Measurements from ENCODE around the gene FGF4.

Gene FGF4

DNA sequence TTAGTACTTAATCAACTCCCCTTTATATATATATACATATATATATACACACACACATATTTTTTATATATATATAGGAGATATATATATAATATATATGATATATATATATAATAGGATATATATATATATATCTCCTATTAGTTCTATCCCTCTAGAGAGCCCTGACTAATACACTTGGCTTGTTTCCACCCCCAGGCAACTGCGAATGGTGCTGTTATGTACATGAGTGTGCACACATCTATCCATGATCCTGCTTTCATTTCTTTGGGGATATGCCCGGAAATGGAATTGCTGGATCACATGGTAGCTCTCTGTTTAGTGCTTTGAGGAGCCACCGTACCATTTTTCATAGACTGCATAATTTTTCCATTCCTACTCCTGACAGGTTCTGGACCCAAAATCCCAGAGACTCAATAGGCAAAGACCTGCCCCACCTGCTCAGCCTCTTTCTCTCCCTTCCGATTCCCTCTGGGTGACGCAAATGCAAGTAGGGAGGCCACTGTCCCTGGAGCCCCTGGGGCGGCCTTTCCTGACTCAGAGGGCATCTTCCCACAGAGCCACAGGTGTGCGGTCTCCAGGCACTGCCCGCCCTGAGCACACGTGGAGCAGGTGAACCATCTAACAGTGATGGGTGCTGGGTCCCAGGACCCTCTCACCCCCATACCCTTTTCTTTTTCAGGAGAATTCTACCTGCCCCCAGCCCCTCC, 32.1 kb upstream of the FGF4 start:
- no peak for DNase-seq

DNA sequence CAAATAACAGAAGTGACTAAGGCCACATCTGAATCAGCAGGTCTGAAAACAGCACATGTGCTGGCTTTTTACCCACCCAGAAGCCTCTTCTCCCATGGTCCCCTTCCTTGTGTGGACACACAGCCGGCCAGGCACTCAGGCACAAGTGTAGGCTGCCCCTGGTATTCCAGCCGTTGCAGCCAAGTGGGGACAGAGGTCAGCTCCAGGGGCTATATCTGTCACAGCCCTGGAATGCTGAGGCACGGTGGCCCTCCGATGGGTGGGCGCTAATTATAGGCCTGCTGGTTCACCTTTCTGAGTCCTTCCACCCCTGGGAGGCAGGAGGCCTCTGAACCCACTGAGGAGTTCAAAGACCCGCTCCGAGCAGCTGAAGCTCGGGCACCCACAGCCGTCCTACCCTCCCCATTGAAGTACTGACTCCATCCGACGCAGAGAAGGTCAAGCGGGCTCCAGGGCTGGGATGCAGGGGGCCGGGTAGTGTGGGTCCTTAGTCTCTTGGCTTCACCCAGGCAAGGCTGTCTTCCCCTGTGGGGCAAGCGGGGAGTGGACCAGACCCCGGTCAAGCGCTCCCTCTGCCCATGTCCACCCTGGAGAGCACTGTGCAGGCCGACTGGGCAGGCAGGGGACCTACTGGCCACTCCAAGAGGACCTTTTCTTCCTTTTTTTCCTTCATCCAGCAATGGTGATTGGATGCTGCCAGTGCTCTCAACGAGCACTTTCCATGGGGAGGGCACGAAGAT, 29.8 kb upstream of the FGF4 start:
- DNase-seq: no peak

DNA sequence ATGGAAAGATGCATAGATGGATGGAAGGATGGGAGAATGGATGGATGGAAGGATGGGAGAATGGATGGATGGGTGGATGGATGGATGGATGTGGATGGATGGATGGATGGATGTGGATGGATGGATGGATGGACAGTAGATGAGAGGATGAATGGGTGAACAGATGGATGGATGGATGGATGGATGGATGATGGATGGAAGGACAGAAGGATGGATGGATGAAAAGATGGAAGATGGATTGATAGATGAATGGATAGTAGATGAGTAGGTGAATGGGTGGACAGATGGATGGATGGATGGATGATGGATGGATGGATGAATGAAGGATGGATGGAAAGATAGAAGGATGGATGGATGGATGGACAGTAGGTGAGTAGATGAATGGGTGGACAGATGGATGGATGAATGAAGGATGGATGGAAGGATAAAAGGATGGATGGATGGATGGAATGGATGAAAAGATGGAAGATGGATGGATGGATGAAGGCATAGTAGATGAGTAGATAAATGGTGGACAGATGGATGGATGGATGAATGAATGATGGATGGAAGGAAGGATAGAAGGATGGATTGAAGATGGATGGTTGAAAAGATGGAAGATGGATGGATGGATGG, 28.6 kb upstream of the FGF4 start:
- DNase-seq: no peak

DNA sequence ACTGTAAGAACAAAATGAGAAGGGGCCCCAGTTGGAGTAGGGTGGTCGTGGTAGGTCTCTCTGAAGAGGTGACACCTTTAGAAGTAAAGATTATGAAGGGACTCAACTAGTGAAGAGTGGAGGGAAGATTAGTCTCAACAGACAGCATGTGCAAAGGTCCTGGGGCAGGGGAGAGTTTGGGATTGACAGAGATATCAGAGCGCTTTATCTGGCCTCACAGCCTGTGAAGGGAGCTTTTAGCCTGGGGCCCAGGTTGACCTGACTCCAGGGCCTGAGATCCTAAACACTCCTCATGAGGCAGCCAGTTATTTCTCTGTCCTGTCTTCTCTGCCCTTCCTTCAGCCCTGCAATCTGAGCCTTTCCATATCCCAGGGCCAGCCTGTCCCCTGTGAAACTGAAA, 27.9 kb upstream of the FGF4 start:
- DNase-seq: no peak

DNA sequence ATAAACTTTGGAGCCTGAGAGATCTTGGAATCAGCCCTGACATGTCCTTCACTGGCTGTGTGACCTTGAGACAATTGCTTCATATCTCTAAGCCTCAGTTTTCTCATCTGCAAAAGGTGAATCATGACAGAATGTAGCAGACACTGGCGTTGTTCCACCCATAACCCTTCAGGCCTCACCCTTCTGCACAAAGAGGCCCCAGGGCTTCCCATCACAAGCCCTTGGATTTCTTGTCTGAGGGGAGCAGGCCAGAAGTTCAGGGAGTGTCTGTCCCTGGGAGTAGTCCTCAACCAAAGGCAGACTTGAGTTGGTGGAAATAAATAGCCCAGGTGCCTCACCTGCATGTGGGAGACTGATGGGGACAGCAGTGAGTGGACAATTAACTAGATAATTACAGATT, 27.4 kb upstream of the FGF4 start:
- no peak for DNase-seq

DNA sequence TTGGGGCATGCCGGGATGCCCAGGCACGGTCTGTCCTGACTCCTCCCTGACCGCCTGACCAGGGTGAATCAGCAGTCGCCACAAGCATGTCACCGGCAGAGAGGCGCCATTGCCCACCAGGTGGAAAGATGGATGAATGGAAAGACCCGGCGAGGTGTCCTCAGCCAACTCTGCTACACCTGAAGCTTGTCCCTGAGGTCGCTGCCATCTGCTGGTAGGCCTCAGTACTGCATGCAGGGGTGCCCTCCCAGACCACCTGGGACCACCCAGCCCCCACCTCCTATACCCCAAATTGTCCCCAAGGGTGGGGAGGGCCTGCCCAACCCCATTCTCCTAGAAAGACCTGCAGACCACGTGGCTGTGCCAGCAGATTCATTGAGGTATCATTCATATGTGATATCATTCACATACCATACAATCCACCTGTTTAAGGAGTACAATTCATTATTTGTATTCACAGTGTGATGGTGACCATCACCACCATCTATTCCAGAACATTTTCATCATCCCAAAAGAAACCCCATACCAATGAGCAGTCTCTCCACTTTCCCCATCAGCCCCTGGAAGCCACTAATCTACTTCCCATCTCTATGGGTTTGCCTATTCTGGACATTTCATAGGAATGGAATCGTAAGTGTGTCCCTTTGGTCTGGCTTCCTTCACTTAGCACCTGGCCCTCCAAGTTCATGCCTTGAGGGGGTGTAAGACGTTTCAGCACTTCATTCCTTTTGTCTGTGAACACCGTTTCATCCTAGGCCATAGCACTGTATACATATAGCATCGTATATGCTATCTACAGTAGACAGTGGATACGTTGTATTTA, 26.6 kb upstream of the FGF4 start:
- DNase-seq: no peak

DNA sequence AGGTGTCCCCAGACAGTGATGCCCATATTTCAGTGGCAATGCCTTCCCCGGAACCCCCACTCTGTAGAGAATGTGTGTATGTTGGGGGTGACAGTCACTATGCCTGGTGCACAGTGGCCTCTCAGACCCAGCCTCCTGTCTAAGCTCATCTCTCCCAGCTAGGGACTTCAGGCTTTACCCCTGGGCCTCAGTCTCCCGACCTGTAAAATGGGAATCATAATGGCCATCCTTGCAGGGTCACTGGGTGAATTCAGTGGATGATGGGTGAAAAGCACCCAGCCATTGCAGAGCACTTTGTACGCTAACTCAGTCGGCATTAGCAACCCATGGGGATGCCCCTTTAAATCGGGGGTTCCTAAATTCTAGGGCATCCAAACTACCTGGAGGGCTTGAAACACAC, 25.1 kb upstream of the FGF4 start:
- no peak for DNase-seq

DNA sequence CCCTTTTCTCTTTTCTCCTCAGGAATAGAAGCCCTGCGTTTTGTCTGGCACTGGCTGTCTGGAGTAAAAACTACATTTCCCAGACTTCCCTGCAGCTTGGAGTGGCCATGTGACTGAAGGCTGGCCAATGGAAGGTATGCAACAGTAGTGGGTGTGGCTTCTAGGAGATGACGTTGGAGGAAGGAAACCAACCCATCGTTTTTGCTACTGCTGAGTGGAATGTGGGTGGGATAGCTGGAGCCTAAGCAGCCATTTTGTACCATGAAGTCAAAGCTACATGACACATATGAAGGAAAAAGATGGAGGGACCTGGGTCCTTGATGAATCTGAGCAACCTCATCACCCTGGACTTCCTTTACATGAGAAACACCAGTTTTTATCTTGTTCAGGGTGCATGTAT, 24.4 kb upstream of the FGF4 start:
- DNase-seq: no peak

DNA sequence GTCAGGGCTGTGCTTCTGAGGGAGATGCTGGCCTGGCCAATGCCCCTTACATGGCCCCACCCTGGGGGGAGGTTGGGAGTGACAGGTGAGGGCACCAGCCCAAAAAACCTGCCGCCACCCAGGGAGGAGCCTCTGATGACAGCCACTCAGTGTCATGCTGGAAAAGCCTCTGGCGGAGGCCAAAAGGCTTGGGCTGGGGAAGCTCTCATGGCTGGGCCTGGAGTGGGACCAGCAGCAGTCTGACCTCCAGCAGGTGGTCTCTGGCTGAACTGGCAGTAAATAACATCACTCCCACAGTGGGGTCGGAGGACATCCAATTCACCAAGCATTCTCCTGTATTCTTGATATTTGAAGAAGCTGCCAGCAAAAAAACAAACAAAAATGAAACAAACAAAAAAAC, 24.0 kb upstream of the FGF4 start:
- no peak for DNase-seq

DNA sequence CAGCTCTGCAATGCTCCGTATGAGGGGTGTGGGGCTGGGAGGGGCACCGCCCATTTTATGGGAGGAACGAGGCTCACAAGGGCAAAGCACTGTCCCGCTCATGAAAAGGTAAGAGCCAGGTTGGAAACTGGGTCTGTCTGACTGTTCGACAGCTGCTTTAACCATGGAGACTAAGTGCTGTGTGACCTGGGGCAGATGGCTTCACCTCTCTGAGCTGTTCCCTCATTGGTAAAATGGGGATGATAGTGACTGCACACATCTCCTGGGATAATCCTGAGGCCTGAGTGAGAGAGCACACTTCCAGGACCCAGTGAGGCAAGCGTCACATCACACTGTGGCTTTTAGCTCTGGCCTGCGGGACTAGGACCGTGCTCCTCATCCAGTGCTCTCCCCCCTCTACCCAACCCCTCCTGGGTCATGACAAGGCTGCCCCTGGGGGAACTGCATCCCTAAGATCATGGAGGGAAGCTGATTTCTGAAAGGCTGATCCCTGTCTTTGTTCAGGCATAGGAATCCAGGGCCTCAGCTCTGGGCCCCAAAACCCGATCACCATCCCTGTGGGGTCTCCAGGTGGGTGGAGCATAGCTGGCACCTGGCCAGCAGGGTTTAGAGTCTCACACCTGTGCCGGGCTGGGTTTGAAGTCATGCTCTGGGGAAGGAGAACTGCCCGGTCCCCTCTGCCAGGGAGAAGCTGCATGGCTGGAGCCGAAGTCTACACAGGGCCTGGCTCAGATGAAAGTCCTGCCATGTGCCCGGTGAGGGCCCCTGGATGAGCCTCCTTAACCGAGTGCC, 22.8 kb upstream of the FGF4 start:
- no peak for DNase-seq

DNA sequence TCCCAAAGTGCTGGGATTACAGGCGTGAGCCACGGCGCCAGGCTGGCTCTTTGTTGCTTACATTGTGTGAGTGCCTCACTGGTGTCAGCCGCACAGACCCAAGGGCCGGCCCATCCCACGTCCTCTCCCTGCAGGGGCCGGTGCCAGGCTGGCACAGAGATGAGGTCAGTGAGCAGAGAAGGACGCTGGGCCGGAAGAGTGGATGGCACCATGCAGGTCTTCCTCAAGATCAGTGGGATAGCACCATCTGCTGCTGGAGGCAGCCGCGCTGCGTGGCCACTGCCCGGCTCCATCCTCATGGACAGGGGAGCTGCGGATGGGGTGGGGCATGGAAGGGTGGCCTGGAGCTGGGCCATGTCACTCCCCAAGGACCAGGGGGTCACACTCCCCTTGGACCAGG, 22.0 kb upstream of the FGF4 start:
- DNase-seq: no peak

DNA sequence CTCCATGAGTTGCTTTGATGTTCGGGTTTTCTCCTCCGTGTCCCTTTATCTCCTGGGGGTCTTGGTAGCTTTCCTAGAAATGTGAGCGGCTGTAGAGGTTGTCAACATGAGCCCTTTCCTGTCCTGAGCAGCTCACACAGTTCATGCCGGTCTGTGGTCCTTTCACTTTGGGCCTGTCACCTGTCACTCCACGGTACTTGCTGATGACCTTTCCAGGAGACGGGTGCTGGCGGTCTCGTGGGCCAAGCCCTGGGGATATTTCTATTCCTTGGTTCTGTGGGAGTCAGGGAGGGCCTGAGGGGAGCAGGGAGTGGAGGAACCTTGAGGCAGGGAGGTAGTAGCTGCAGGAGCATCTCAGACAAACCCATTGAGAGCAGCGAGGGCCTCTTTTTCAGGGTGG, 20.9 kb upstream of the FGF4 start:
- DNase-seq: no peak

DNA sequence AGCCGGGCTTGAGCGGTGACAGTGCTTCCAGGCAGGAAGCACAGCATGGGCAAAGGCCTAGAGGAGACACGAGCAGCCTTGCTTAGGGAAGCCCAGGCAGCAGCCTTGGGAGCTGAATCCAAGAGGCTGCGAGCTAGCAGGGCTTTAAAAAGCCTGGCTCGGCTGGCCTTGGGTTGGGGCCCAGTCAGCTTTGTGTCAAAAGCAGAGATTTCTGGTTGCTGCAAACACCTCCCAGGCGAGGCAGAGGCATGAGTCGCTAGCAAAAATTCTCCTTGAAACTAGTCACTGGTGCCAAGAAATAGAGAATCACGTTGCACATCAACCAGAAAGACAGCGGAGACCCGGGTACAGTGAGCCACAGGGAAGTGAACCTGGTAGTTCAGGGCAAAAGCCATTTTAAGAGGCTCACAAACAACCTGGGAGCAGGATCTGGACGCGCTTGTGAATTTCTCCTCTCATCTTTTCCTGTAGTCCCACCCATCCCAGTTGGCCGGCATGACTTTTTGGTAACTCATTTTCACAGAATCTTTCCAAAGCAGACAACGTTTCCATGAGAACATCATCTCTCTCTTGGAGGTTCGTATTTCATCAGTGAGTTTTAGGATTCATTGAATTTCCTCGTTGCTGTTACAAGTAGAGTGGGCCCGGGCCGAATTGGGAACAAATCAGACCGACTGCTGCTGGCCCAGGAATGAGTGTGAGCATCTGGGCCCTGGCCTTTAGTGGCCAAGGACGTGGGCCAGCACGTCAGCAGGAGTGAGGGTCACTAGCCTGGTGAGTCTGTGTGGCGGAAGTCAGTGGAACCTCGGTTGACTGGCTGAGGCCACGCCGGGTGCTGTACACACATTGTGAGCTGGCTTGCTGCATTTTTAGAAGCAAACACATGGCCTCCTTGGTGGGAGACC, 16.4 kb upstream of the FGF4 start:
- no peak for DNase-seq

DNA sequence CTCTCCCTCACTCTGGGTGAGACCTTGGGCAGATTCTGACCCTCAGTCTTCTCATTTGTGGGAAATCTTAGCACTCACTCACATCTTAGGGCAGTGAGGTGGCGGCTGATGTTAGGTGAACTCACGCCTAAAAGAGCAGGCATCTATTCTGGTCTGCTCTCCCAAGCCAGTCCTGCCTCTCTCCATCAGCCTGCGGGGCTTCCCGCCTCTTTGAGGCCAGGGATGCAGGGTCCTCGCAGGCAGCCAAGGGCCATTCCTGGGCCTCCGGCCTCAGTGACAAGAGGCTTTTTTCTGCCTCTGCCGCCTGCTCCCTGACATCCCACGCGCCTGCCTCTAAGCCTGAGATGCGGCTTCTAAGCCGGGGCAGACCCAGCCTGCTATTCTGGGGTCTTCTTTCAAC, 13.8 kb upstream of the FGF4 start:
- DNase-seq: no peak

DNA sequence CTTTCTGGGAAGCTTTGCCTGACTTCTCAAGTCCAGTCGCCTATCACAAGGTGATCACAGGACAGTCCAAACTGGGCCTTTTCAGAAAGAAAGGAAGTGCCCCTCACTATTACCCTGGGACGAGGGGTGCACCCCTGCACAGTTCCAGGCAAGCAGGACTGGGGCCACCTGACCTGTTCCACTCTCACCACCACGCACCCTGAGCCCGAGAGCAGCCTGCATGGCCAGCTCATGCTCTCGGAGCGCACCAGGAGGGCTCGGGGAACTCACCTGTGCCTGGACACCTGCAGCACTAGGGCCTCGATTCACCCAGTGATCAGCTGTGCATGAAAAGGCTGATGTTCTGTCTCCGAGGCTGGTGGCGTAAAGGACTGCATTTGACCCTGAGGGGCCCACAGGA, 12.8 kb upstream of the FGF4 start:
- DNase-seq: no peak

DNA sequence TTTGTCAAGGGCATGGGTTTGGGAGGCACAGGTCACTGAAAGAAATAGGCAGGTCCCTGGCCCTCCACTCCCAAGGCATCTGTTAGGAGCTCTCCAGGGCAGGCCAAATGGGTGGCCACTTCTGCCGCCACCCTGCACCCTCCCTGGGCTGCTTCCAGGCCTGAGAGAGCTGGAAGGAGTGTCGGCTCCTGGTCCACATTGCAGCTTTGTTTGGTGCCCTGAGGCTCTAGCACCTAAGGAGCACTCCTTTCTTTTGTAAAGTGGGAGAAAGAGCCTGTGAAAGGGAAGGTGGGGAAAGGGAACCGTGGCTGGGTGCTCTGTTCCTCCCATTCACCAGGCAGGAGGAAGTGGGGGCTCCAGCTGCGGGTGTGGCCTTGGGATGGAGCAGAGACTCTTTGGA, 12.3 kb upstream of the FGF4 start:
- DNase-seq: no peak

DNA sequence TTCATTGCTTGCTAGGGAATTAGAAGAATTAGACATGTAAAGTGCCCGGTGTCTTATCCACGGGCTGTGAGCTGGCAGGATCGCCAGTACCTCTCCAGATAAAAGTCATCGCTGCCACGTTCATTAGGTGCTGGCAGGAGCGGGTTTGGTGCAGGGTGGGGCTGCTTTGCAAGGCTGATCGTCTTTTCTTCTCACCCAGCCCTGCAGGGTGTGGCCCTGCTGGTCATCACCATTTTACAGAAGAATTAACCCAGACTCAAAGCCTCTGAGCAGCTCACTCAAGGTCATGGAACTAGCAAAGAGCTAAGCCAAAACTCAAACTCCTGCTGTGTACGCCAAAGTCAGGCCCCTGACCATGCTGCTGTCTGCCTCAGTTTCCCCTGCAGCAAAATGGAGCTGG, 6.1 kb upstream of the FGF4 start:
- DNase-seq: no peak

DNA sequence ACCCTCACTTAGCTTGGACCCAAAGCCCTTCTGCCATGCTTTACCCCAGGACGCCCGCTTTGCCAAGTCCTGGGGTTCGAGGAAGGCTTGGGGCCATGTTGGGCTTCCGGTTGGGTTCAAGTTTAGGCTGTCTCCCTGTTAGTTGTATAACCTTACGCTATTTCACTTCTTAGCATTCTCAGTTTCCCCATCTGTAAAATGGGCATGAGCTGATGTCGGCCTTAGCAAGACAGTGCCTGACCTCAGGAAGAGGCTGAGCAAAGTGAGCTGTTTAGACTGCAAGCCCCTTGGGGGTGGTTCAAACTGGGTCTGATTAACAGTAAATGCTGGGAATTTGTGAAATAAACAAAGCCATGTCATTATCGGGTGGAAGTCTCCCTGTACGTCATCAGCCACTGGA, 3.2 kb upstream of the FGF4 start:
- DNase-seq: no peak

DNA sequence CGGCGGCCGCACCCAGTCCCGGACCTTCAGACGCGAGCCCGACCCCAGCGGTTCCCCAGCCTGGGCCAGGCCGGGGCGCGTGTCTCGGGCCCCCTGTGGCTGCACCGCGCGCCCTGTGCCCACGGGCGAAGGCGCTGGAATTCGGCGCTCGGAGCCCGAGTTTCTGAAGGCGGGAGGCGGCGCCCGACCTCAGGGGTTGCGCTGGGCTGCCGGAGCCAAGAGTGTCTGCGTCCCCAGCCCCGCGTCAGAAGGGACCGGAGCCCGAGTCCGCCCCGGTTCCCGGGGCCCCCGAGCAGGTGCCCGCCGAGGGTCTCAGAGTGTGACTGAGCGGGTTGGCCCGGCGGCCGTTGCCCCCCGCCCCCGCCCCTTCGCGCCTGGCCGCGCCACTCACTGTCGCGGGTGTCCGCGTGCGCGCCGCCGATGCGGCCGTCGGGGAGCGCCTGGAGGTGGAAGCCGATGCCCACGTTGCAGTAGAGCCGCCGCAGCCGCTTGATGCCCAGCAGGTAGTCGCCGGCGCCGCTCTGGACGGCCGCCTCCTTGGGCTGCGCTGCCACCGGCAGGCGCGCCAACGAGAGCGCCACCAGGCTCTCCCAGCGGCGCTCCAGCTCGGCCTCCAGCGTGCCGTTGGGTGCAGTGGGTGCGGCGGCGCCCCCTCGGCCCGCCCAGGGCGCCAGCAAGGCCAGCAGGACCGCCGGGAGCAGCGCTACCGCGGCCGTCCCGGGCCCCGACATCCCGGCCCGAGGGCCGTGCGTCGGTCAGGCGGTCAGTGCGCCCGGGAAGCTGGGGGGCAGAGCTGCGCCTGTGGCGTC, 583 bp downstream of the FGF4 start:
- no peak for DNase-seq

DNA sequence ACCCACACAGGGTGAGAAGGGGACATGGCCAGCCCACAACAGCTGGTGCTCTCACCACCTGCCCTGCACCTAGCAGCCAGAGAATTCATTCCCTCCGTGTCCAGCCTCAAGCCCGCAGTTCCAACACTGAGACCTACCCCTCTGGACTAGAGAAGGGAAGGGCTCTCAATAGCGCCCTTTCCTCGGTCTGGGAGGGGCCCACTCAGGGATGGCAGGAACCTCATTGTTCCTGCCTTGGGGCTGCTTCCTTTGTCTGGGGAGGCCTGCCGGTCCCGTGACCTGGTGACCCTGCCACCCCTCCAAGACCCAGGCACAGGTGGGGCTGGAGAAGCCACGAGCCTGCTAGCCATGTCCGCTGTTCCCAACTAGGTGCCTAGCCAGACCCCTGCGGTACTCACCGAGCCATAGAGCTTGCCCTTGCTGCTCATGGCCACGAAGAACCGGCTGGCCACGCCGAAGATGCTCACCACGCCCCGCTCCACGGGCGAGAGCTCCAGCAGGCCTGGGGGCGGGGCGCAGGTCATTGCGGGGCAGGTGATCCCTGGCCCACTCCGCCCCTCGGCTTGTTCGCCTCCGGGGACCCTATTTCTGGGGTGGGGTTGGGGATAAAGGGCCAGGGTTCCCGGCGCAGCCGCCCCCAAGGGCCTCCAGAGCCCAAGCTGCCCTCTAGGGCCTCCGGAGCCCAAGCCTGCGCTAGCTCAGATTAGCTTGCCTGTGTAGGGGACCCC, 1.4 kb downstream of the FGF4 start:
- DNase-seq: no peak
